Ovary (tissue), 3 donors: ENCODE results near the gene ADAM12.

ENCODE experiments used
- CTCF ChIP-seq, 3 donors: fragments of 450-650 bp in 2 of 3; fragments of 200-600 bp in 1 of 3; IDR thresholded peaks; one replicate each; pipeline versions ENCODE4 v1.5.1 to v1.8.0; 2016 to 2022; ENCODE audit warnings: antibody characterized with exemption in 3 of 3, mild to moderate bottlenecking in 1 of 3
- EP300 ChIP-seq: sonication (generic); formaldehyde crosslinking; IDR thresholded peaks from one replicate; pipeline ENCODE4 v1.6.1; 2017; ENCODE audit warnings: antibody characterized with exemption
- POLR2A ChIP-seq: fragments of 450-650 bp; IDR thresholded peaks from one replicate; pipeline ENCODE4 v1.6.1; 2017; ENCODE audit warnings: antibody characterized with exemption, mild to moderate bottlenecking, moderate library complexity
- donor health status: DM: no; HTN: no; CAD: no.

GRCh38 chr10:126207313-126207771 lies 180.9 kb downstream of the ADAM12 start:
- no peak for TF ChIP-seq POLR2A
- TF ChIP-seq CTCF (IDR thresholded peaks at IDR 0.05): no peak
- no peak for TF ChIP-seq EP300
